A673 (cell line): ENCODE results near the gene MRPS10. TPM values are rescaled to one million over a fixed set of nuclear protein-coding genes. Genes with fewer than 3 reads are reported as not detected.

Experiments
- BruUV-seq: library from RNA; stranded (reverse); fragments of 400-500 nt; replicated peaks from 2 replicates; lab custom pipeline; 2021; lab: Mats Ljungman, UMichigan
- CTCF ChIA-PET: fragments of 300-600 bp; sonication (Branson Sonifier 250); formaldehyde crosslinking; loops from one replicate; lab custom pipeline; 2022; ENCODE audit warnings: antibody characterized with exemption; lab: Charles Lee
- POLR2A ChIA-PET: fragments of 300-600 bp; sonication (Branson Sonifier 250); formaldehyde crosslinking; loops from one replicate; lab custom pipeline; 2022; ENCODE audit warnings: antibody characterized with exemption; ENCODE audit not compliant: low non-redundant PET; lab: Charles Lee
- DNase-seq: peaks from one replicate; pipeline ENCODE4 v3.0.0-alpha.2; 2015; ENCODE audit warnings: low spot score
- H3K27ac ChIP-seq: fragments of 200-600 bp; sonication (generic); 2 replicates; pipeline ENCODE4 v1.5.1; 2016; ENCODE audit warnings: mixed run types, low read depth, mild to moderate bottlenecking, mixed read lengths, antibody characterized with exemption, low read length; ENCODE audit not compliant: poor library complexity, severe bottlenecking
- H3K27me3 ChIP-seq: fragments of 200-600 bp; sonication (generic); replicated peaks from 2 replicates; pipeline ENCODE4 v1.6.1; 2017; ENCODE audit warnings: mixed run types, low read depth, mild to moderate bottlenecking, mixed read lengths, antibody characterized with exemption, low read length; ENCODE audit not compliant: insufficient read depth, poor library complexity
- H3K36me3 ChIP-seq: fragments of 200-600 bp; sonication (generic); 2 replicates; pipeline ENCODE4 v1.6.1; 2016; ENCODE audit warnings: mixed run types, mild to moderate bottlenecking, mixed read lengths, antibody characterized with exemption, low read length; ENCODE audit not compliant: insufficient read depth, poor library complexity, severe bottlenecking
- H3K4me1 ChIP-seq: fragments of 200-600 bp; sonication (generic); 2 replicates; pipeline ENCODE4 v1.6.1; 2017; ENCODE audit warnings: mixed run types, mild to moderate bottlenecking, mixed read lengths, antibody characterized with exemption, low read length; ENCODE audit not compliant: insufficient read depth, poor library complexity, severe bottlenecking
- H3K4me3 ChIP-seq: fragments of 200-600 bp; sonication (generic); 2 replicates; pipeline ENCODE4 v1.5.1; 2016; ENCODE audit warnings: low read depth, mixed run types, mild to moderate bottlenecking, mixed read lengths, low read length; ENCODE audit not compliant: poor library complexity, severe bottlenecking
- H3K9me3 ChIP-seq: fragments of 200-600 bp; sonication (generic); 2 replicates; pipeline ENCODE4 v1.6.1; 2016; ENCODE audit warnings: mixed run types, low read depth, mild to moderate bottlenecking, mixed read lengths, antibody characterized with exemption, low read length; ENCODE audit not compliant: poor library complexity, severe bottlenecking
- CTCF ChIP-seq: fragments of 300-800, 200-600 bp; sonication (generic); conservative IDR thresholded peaks from 2 replicates; pipeline ENCODE4 v1.5.1; 2017; ENCODE audit warnings: low read depth, mild to moderate bottlenecking, antibody characterized with exemption, low read length, moderate library complexity, mixed read lengths
- EZH2 ChIP-seq: fragments of 200-600 bp; sonication (generic); IDR thresholded peaks from 2 replicates; pipeline ENCODE4 v1.6.1; 2017; ENCODE audit warnings: borderline replicate concordance, low read depth, mild to moderate bottlenecking, mixed read lengths, antibody characterized with exemption, low read length; ENCODE audit not compliant: poor library complexity, severe bottlenecking
- intact Hi-C: fragments of 100-400 bp; cut with micrococcal nuclease; formaldehyde crosslinking; loops from one replicate; pipeline ENCODE4 v1.10.0; 2022; ENCODE audit not compliant: unreplicated experiment
- total RNA-seq: library from RNA; stranded (reverse); gene quantifications from 2 replicates; pipeline ENCODE4 v1.2.3, GENCODE V29; 2021

The MRPS10 gene
- total RNA-seq, 1 experiment from 2014 or later = 52.0 TPM

GRCh38 chr6:42241915-42242314 lies 24.3 kb upstream of the MRPS10 start:
- Histone ChIP-seq H3K4me1 (no peaks in the 10 kb centered on the region), H3K27ac (no peak overlapping the region), H3K27me3 (no peaks in the 10 kb centered on the region), H3K4me3 (no peak overlapping the region), H3K36me3 (no peaks in the 10 kb centered on the region), H3K9me3 (no peaks in the 10 kb centered on the region)
- ChIA-PET POLR2A (no interaction called here), CTCF (no interaction called here)
- DNase-seq = no peak
- BruUV-seq = no TSS peak
- intact Hi-C loops = no loop called here
- TF ChIP-seq EZH2 (no peak), CTCF (no peak)

GRCh38 chr6:42239736-42240375 lies 22.2 kb upstream of the MRPS10 start:
- no TSS peak for BruUV-seq
- ChIA-PET CTCF (no interaction called here), POLR2A (interaction anchor here (0.6 kb wide), 1 partner anchor 38 kb away, joined by 4 read pairs; no protein-coding TSS in a partner anchor)
- no peaks in the 10 kb centered on the region for H3K4me1 ChIP-seq
- intact Hi-C loops = no loop called here
- no peak overlapping the region for H3K4me3 ChIP-seq
- H3K9me3 ChIP-seq = no peaks in the 10 kb centered on the region
- DNase-seq = no peak
- TF ChIP-seq EZH2 (no peak), CTCF (no peak)
- no peak overlapping the region for H3K27ac ChIP-seq
- no peaks in the 10 kb centered on the region for H3K36me3 ChIP-seq
- H3K27me3 ChIP-seq = no peaks in the 10 kb centered on the region

GRCh38 chr6:42239333-42239732 lies 21.7 kb upstream of the MRPS10 start:
- Histone ChIP-seq H3K27ac (no peak overlapping the region), H3K36me3 (no peaks in the 10 kb centered on the region), H3K27me3 (no peaks in the 10 kb centered on the region), H3K4me1 (no peaks in the 10 kb centered on the region), H3K9me3 (no peaks in the 10 kb centered on the region), H3K4me3 (no peak overlapping the region)
- no peak for DNase-seq
- ChIA-PET POLR2A (no interaction called here), CTCF (no interaction called here)
- no TSS peak for BruUV-seq
- no peak for TF ChIP-seq EZH2
- TF ChIP-seq CTCF = no peak
- intact Hi-C loops = no loop called here
